ENCODE measurements around the gene YBX3.

YBX3 gene

GRCh38 chr12:10722502-10722904 is 620 bp downstream of the YBX3 start:
- TF ChIP-seq EP300 (IDR thresholded peaks at IDR 0.05; ENCODE audit: borderline replicate concordance): no peak
- peak; percentile 75; the same call in 1 of the 2 replicates for TF ChIP-seq ZBTB7A (IDR thresholded peaks at IDR 0.05; ENCODE audit: low read depth)
- TF ChIP-seq TAF1 (IDR thresholded peaks at IDR 0.05; ENCODE audit: low read depth): peak; percentile 58
- TF ChIP-seq NFIC (IDR thresholded peaks at IDR 0.05): no peak
- TF ChIP-seq, protein P1, sequence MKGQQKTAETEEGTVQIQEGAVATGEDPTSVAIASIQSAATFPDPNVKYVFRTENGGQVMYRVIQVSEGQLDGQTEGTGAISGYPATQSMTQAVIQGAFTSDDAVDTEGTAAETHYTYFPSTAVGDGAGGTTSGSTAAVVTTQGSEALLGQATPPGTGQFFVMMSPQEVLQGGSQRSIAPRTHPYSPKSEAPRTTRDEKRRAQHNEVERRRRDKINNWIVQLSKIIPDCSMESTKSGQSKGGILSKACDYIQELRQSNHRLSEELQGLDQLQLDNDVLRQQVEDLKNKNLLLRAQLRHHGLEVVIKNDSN (IDR thresholded peaks at IDR 0.05): peak; percentile 43; the same call in 1 of the 2 replicates
- TF ChIP-seq EGR1 (IDR thresholded peaks at IDR 0.05): no peak

DNA sequence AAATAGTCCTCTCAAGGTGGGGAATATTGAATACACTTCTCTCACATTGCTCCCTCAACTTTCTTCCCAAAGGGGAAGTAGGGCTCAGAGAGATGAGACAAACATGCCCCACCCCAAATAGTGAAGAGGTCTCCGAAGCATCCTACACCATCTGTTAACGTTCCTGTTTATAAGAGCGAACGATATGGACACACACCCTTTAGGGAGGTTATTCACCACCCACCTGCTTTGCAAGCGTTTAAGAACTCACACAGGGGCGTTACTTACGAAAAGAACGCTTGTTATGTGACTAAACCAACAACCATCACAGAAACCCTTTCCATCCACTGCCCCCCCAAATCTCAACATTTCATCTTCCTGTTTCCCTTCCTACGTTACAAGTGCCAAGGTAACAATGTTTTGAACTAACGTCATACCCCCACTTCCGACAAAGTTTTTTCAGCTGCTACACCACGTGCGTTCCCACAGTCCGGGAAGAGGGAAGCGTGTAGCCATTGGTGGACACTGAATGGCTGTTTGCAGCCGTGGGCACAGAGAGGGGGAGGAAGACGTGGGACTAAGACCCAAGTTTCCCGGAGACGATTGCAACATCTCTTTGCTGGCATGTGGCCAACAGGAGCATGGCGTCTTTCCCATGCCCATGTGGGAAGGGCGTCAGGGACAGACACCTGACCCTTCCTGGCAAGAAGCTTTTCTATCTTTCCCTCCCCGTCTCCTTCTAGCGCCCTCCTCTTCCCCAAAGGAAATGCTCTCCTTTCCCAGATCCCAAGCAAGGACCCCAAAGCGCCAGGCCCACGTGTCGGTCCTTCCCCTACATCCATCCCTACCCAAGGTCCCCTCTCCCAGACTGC is 1.2 kb downstream of the YBX3 start:
- TF ChIP-seq TEAD4 (IDR thresholded peaks at IDR 0.05): peak; percentile 10; the same call in 1 of the 2 replicates
- peak; percentile 97 for TF ChIP-seq NFIC (IDR thresholded peaks at IDR 0.05)
- TF ChIP-seq YY1 (IDR thresholded peaks at IDR 0.05; ENCODE audit: low read depth): peak; percentile 89
- no peak for TF ChIP-seq REST (IDR thresholded peaks at IDR 0.05; ENCODE audit: low read depth)
- 0 out of 2 replicates have a peak, but pooled peaks have one; percentile 39 for TF ChIP-seq EGR1 (IDR thresholded peaks at IDR 0.05)
- TF ChIP-seq RAD21 (IDR thresholded peaks at IDR 0.05; ENCODE audit: low read depth): no peak
- peak; percentile 44; the same call in 1 of the 2 replicates for TF ChIP-seq EP300 (IDR thresholded peaks at IDR 0.05; ENCODE audit: borderline replicate concordance)
- no peak for TF ChIP-seq ZBTB7A (IDR thresholded peaks at IDR 0.05; ENCODE audit: low read depth)
- 0 out of 2 replicates have a peak, but pooled peaks have one; percentile 32 for TF ChIP-seq FOXM1 (IDR thresholded peaks at IDR 0.05; ENCODE audit: borderline replicate concordance, low read depth)
- peak; percentile 62 for TF ChIP-seq TCF12 (IDR thresholded peaks at IDR 0.05; ENCODE audit: low read depth)
- TF ChIP-seq TAF1 (IDR thresholded peaks at IDR 0.05; ENCODE audit: low read depth): no peak
- TF ChIP-seq, protein P1 (IDR thresholded peaks at IDR 0.05): peak; percentile 87
- peak; percentile 82 for TF ChIP-seq CREB1 (IDR thresholded peaks at IDR 0.05; ENCODE audit: low read depth)
- peak; percentile 99 for TF ChIP-seq CEBPB (IDR thresholded peaks at IDR 0.05)
- peak; percentile 99 for TF ChIP-seq MAX (IDR thresholded peaks at IDR 0.05)

- TF ChIP-seq TCF12 (IDR thresholded peaks at IDR 0.05; ENCODE audit: low read depth) (no peak), EGR1 (IDR thresholded peaks at IDR 0.05) (no peak), ZBTB7A (IDR thresholded peaks at IDR 0.05; ENCODE audit: low read depth) (no peak), REST (IDR thresholded peaks at IDR 0.05; ENCODE audit: low read depth) (no peak), FOXM1 (IDR thresholded peaks at IDR 0.05; ENCODE audit: borderline replicate concordance, low read depth) (no peak), TEAD4 (IDR thresholded peaks at IDR 0.05) (no peak), CEBPB (IDR thresholded peaks at IDR 0.05) (no peak), TAF1 (IDR thresholded peaks at IDR 0.05; ENCODE audit: low read depth) (no peak), CREB1 (IDR thresholded peaks at IDR 0.05; ENCODE audit: low read depth) (no peak), YY1 (IDR thresholded peaks at IDR 0.05; ENCODE audit: low read depth) (no peak), MAX (IDR thresholded peaks at IDR 0.05) (no peak), NFIC (IDR thresholded peaks at IDR 0.05) (no peak), RAD21 (IDR thresholded peaks at IDR 0.05; ENCODE audit: low read depth) (no peak), EP300 (IDR thresholded peaks at IDR 0.05; ENCODE audit: borderline replicate concordance) (no peak)
- TF ChIP-seq, protein P1 (IDR thresholded peaks at IDR 0.05): no peak
These were observed 2.0 kb downstream of the YBX3 start for GRCh38 chr12:10720974-10721650.

- TF ChIP-seq CREB1 (IDR thresholded peaks at IDR 0.05; ENCODE audit: low read depth): no peak
These were observed 3.6 kb downstream of the YBX3 start for GRCh38 chr12:10719482-10719881.
